Body of pancreas (tissue), 4 donors: ENCODE data around the gene UBE2V1. TPM values are rescaled to one million over a fixed set of nuclear protein-coding genes. Genes with fewer than 3 reads are reported as not detected.
"Not testable (repeated sequence)": the region's sequence is repeated elsewhere in the genome, so short reads cannot be mapped to it uniquely, and the experiment has no call there.

Experiments
- ATAC-seq: fragments of 150-250 bp; one replicate; pipeline ENCODE4 v1.9.1; 2016
- DNase-seq, 4 donors: peaks; one replicate each; pipeline ENCODE4 v3.0.0-alpha.2; 2019
- H3K27ac ChIP-seq, 4 donors: fragments of 200-600 bp; sonication (generic); 1 replicate in 3 of 4; 2 replicates in 1 of 4; pipeline versions ENCODE4 v1.5.1 to v1.6.1; 2016 to 2019; ENCODE audit warnings: mild to moderate bottlenecking in 1 of 4, mixed read lengths in 1 of 4, moderate library complexity in 1 of 4
- H3K27me3 ChIP-seq, 2 donors: fragments of 200-600 bp; sonication (generic); one replicate each; pipeline ENCODE4 v1.6.0; 2016; ENCODE audit warnings: mild to moderate bottlenecking in 1 of 2
- H3K36me3 ChIP-seq, 2 donors: fragments of 200-600 bp; sonication (generic); replicated peaks in 1 of 2; 2 replicates each; pipeline ENCODE4 v1.5.1; 2016; ENCODE audit warnings: low read depth in 2 of 2; ENCODE audit not compliant: insufficient read depth in 1 of 2
- H3K4me1 ChIP-seq: fragments of 200-600 bp; sonication (generic); one replicate; pipeline ENCODE4 v1.6.0; 2016
- H3K4me3 ChIP-seq, 2 donors: fragments of 200-600 bp; sonication (generic); 1 replicate in 1 of 2; 2 replicates in 1 of 2; pipeline ENCODE4 v1.5.1; 2016 to 2019
- H3K9me3 ChIP-seq, 3 donors: fragments of 200-600 bp; sonication (generic); 1 replicate in 2 of 3; 2 replicates in 1 of 3; pipeline ENCODE4 v1.5.1; 2016
- POLR2A ChIP-seq, 3 donors: fragments of 450-650 bp; IDR thresholded peaks; one replicate each; pipeline ENCODE4 v1.6.1; 2016; ENCODE audit warnings: antibody characterized with exemption in 3 of 3, mild to moderate bottlenecking in 2 of 3
- WGBS, 2 donors: methylation state at CpG; one replicate each; pipeline ENCODE4 v1.1.5; 2017; 5-methylcytosine and 5-hydroxymethylcytosine counted together
- intact Hi-C: fragments of 100-400 bp; cut with DNase I; formaldehyde crosslinking; loops from one replicate; pipeline ENCODE4 v1.15.1; 2023
- total RNA-seq, 2 donors: library from RNA; depleted of rRNA; stranded (reverse); fragments of >200 nt; gene quantifications; one replicate each; pipeline ENCODE4 v1.1.0, GENCODE V29; 2016
- TF ChIP-seq, protein P1 (sequence below), 7 experiments: fragments of 450-650 bp in 4 of 7; fragments of 200-600 bp in 3 of 7; sonication (generic) in 3 of 7; IDR thresholded peaks; one replicate each; pipeline ENCODE4 v1.5.1; 2016 to 2019; ENCODE audit warnings: antibody characterized with exemption in 7 of 7

The UBE2V1 gene
- total RNA-seq, 2 donors from 2014 or later: 42.0 to 43.8 TPM

DNA sequence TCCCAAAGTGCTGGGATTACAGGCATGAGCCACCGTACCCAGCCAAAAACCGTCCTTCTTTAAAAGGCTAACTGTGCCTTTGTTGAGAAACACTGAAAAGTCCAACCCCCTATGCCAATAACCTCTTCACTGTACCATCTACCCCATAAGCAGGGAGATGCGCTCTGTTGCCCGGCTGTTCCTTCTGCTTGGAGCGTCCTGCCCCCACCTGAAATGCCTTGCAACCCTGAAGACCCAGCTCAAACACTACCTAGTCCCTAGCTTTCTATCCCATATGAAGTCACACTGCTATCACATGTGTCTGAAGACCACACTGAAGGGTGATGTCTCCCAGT lies 27.8 kb downstream of the UBE2V1 start:
- TF ChIP-seq, protein P1, sequence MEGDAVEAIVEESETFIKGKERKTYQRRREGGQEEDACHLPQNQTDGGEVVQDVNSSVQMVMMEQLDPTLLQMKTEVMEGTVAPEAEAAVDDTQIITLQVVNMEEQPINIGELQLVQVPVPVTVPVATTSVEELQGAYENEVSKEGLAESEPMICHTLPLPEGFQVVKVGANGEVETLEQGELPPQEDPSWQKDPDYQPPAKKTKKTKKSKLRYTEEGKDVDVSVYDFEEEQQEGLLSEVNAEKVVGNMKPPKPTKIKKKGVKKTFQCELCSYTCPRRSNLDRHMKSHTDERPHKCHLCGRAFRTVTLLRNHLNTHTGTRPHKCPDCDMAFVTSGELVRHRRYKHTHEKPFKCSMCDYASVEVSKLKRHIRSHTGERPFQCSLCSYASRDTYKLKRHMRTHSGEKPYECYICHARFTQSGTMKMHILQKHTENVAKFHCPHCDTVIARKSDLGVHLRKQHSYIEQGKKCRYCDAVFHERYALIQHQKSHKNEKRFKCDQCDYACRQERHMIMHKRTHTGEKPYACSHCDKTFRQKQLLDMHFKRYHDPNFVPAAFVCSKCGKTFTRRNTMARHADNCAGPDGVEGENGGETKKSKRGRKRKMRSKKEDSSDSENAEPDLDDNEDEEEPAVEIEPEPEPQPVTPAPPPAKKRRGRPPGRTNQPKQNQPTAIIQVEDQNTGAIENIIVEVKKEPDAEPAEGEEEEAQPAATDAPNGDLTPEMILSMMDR (IDR thresholded peaks at IDR 0.05): no peak
- TF ChIP-seq POLR2A (IDR thresholded peaks at IDR 0.05): no peak
- ATAC-seq: no peak
- Histone ChIP-seq H3K36me3 (peaks cover 0 to 5% of the 10 kb centered on the region in 2 donors), H3K4me3 (no peak overlapping the region), H3K4me1 (peaks cover 11% of the 10 kb centered on the region), H3K27me3 (no peaks in the 10 kb centered on the region), H3K27ac (no peak overlapping the region), H3K9me3 (no peaks in the 10 kb centered on the region)
- 70 to 73% methylated on average over 5 of the region's 5 CpGs for WGBS, 2 donors
- DNase-seq: peak in 1 of 4 donors; percentile 2
- intact Hi-C loops: no loop called here

DNA sequence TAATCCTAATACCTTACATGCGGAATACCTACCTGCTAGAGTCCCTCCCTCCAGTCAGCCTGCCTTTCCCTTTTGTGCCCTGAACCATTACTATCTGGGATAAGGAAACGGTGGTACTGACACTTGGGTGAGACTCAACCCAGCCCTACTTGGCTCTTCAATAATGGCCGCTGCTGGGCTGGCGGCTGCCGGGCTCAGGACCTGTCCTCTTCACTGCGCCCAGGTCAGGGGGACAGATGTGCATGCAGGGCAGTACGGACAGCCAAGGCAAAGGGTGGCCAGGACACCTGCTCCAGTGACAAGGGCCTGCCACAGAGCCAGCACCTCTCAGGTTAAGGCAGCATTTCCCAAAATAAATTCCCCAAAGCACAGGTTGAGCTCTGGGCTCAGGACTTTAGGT lies 29.9 kb downstream of the UBE2V1 start:
- intact Hi-C loops: no loop called here
- WGBS, 2 donors: 92 to 93% methylated on average over 7 of the region's 7 CpGs
- Histone ChIP-seq H3K27me3 (no peaks in the 10 kb centered on the region), H3K36me3 (peaks cover 0 to 5% of the 10 kb centered on the region in 2 donors), H3K4me1 (peaks cover 11% of the 10 kb centered on the region), H3K9me3 (no peaks in the 10 kb centered on the region), H3K4me3 (no peak overlapping the region), H3K27ac (no peak overlapping the region)
- DNase-seq: peak in 1 of 4 donors; percentile 7
- no peak for ATAC-seq
- TF ChIP-seq POLR2A (IDR thresholded peaks at IDR 0.05): no peak
- TF ChIP-seq, protein P1 (IDR thresholded peaks at IDR 0.05): no peak

DNA sequence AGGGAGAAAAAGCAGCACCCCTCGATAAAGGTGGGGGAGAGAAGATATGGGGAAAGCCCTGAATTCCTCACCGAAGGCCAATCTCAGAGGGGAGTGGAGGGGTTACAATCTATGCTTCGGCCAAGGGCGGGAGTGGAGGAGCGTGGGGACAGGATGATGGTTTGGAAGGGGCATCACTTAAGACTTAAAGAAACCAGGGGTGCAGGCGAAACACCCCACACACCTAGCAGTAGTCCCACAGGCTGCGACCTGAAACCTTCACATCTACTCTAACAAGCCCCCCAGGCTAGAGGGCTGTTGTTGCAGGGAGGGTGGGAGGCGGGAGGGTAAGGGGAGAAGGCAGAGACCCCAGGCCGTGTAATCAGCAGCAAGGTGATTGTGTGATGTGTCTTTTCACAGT lies 30.9 kb downstream of the UBE2V1 start:
- intact Hi-C loops: not testable (repeated sequence)

DNA sequence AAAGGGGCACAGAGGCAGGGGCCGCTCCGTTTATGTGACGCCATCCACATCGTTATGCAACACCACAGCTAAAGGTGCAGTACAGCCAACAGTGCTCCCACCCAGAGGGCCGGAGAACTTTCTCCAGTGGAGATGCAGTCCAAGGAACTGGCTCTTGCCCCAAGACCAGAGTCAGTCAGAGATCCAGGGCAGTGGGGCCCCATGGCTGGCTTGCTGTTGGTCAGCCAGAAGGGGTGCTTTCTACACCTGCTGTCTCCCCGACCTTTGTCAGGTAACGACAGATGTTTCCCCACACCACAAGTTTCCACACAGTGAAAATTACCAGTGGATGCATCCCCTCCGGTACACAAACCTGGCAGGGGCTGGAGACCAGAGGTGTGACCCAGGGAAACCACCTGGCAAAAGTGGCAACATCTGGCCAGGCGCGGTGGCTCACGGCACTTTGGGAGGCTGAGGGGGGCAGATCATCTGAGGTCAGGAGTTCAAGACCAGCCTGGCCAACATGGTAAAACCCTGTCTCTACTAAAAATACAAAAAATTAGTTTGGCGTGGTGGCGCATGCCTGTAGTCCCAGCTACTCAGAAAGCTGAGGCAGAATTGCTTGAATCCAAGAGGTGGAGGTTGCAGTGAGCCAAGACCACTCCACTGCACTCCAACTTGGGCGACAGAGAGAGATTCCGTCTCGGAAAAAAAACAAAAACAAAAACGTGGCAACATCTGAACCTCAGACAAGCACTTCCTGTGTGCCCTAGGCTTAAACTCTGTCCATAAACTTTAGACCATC lies 34.9 kb downstream of the UBE2V1 start:
- TF ChIP-seq, protein P1 (IDR thresholded peaks at IDR 0.05): no peak
- no peak for TF ChIP-seq POLR2A (IDR thresholded peaks at IDR 0.05)
- H3K36me3 ChIP-seq: peaks cover 0 to 5% of the 10 kb centered on the region in 2 donors
- DNase-seq (peak in 1 of 4 donors; percentile 12), ATAC-seq (no peak)
- WGBS, 2 donors: 58 to 66% methylated on average over 12 to 17 of the region's 17 CpGs
- intact Hi-C loops: no loop called here
- peaks cover 5% of the 10 kb centered on the region for H3K4me1 ChIP-seq
- H3K9me3 ChIP-seq: no peaks in the 10 kb centered on the region
- H3K4me3 ChIP-seq: no peak overlapping the region
- no peaks in the 10 kb centered on the region for H3K27me3 ChIP-seq
- H3K27ac ChIP-seq: no peak overlapping the region

More for the DNA sequence above, 30.9 kb downstream of the UBE2V1 start:
- not testable (repeated sequence) for H3K9me3 ChIP-seq, H3K27me3 ChIP-seq, H3K36me3 ChIP-seq, H3K27ac ChIP-seq, H3K4me3 ChIP-seq, ATAC-seq
- WGBS, 2 donors: 83 to 88% methylated on average over 9 of the region's 9 CpGs
- DNase-seq: peak in 1 of 4 donors; percentile 3
- H3K4me1 ChIP-seq: peaks cover 11% of the 10 kb centered on the region

DNA sequence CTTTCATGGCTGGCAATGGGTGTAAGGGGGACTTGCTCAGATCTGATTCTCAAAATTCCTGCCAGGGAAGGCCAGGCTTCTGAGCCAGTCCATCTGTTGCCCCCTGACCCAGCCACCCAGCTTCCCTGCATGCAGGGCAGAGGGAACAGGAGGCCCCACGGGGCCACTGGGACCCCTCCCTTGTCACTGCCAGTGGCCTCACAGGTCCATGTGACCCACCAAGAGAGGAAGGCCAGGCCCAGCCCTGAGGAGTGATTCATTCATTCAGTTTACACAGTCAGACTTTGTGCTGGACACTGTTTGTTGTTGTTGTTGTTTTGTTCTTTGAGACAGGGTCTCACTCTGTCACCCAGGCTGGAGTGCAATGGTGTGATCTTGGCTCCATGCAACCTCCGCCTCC lies 39.5 kb downstream of the UBE2V1 start:
- Histone ChIP-seq H3K27me3 (no peaks in the 10 kb centered on the region), H3K9me3 (no peaks in the 10 kb centered on the region), H3K27ac (no peak overlapping the region), H3K4me1 (peaks cover 12% of the 10 kb centered on the region), H3K4me3 (no peak overlapping the region), H3K36me3 (no peaks in the 10 kb centered on the region)
- intact Hi-C loops: no loop called here
- no peak for TF ChIP-seq POLR2A (IDR thresholded peaks at IDR 0.05)
- TF ChIP-seq, protein P1 (IDR thresholded peaks at IDR 0.05): no peak
- ATAC-seq: no peak
- WGBS, 2 donors: 94 to 100% methylated on average over 1 to 2 of the region's 2 CpGs
- DNase-seq: no peak
